Caco-2 (cell line): ENCODE data around the gene JPH3. TPM values are rescaled to one million over a fixed set of nuclear protein-coding genes. Genes with fewer than 3 reads are reported as not detected.

Source experiments
- BruUV-seq: library from RNA; stranded (reverse); fragments of 400-500 nt; replicated peaks from 2 replicates; lab custom pipeline; 2021; lab: Mats Ljungman, UMichigan
- CTCF ChIA-PET: fragments of 300-600 bp; sonication (Branson Sonifier 250); formaldehyde crosslinking; loops from one replicate; lab custom pipeline; 2022; ENCODE audit warnings: antibody characterized with exemption; lab: Charles Lee
- POLR2A ChIA-PET: fragments of 300-600 bp; sonication (Branson Sonifier 250); formaldehyde crosslinking; loops from one replicate; lab custom pipeline; 2022; ENCODE audit warnings: antibody characterized with exemption; lab: Charles Lee
- DNase-seq, 2 experiments: peaks; one replicate each; pipeline versions ENCODE4 v3.0.0 to v3.0.0-alpha.2; 2020 to 2022
- H3K27me3 ChIP-seq: replicated peaks from 2 replicates; pipeline ENCODE4 v1.6.0; 2011; ENCODE audit warnings: low read length; ENCODE audit not compliant: control insufficient read depth, insufficient read depth
- H3K36me3 ChIP-seq: 2 replicates; pipeline ENCODE4 v1.5.1; 2011; ENCODE audit warnings: low read length; ENCODE audit not compliant: control insufficient read depth, insufficient read depth
- H3K4me1 ChIP-seq: fragments of 250-450 bp; sonication (Bioruptor Pico); 2 replicates; pipeline ENCODE4 v1.5.1; 2020; ENCODE audit warnings: mild to moderate bottlenecking
- H3K4me3 ChIP-seq: 2 replicates; pipeline ENCODE4 v1.5.1; 2011; ENCODE audit warnings: low read depth, mild to moderate bottlenecking, control low read depth, low read length
- H3K9me3 ChIP-seq: fragments of 250-450 bp; sonication (Bioruptor Pico); 2 replicates; pipeline ENCODE4 v1.5.1; 2020; ENCODE audit warnings: mild to moderate bottlenecking, moderate library complexity
- H3K27ac Mint-ChIP-seq: one replicate; pipeline ENCODE4 v1.8.0; 2022; ENCODE audit warnings: mixed read lengths; ENCODE audit not compliant: unreplicated experiment
- H3K27me3 Mint-ChIP-seq: one replicate; pipeline ENCODE4 v1.8.0; 2022; ENCODE audit warnings: mixed read lengths; ENCODE audit not compliant: insufficient read depth, unreplicated experiment
- H3K36me3 Mint-ChIP-seq: one replicate; pipeline ENCODE4 v1.8.0; 2022; ENCODE audit warnings: mild to moderate bottlenecking, mixed read lengths; ENCODE audit not compliant: insufficient read depth, unreplicated experiment
- H3K4me1 Mint-ChIP-seq: one replicate; pipeline ENCODE4 v1.8.0; 2022; ENCODE audit warnings: low read depth, mixed read lengths; ENCODE audit not compliant: unreplicated experiment
- H3K4me3 Mint-ChIP-seq: one replicate; pipeline ENCODE4 v1.8.0; 2022; ENCODE audit warnings: mild to moderate bottlenecking, moderate library complexity, mixed read lengths; ENCODE audit not compliant: unreplicated experiment
- H3K9me3 Mint-ChIP-seq: one replicate; pipeline ENCODE4 v1.8.0; 2022; ENCODE audit warnings: mixed read lengths; ENCODE audit not compliant: unreplicated experiment
- intact Hi-C: fragments of 100-400 bp; cut with micrococcal nuclease; formaldehyde crosslinking; loops from one replicate; pipeline ENCODE4 v1.10.0; 2022; ENCODE audit not compliant: unreplicated experiment
- total RNA-seq: library from RNA; stranded (reverse); gene quantifications from 2 replicates; pipeline ENCODE4 v1.2.3, GENCODE V29; 2022
- TF ChIP-seq, protein P1 (sequence below), 2 experiments: fragments of 200-600 bp in 1 of 2; IDR thresholded peaks; 1 replicate in 1 of 2; 2 replicates in 1 of 2; pipeline versions ENCODE4 v1.5.1 to v1.8.0; 2011 to 2022; ENCODE audit warnings: antibody characterized with exemption in 1 of 2, control low read depth in 1 of 2, inconsistent platforms in 1 of 2, low read depth in 1 of 2, low read length in 1 of 2, mild to moderate bottlenecking in 1 of 2, moderate library complexity in 1 of 2; ENCODE audit not compliant: insufficient read depth in 1 of 2, severe bottlenecking in 1 of 2, unreplicated experiment in 1 of 2

JPH3 gene
- total RNA-seq, 1 experiment from 2014 or later, result 4.8 TPM

- no peaks in the 10 kb centered on the region; the same call in 1 of the 2 replicates for H3K27me3 ChIP-seq
- H3K9me3 ChIP-seq, result no peaks in the 10 kb centered on the region
- ChIA-PET POLR2A (no interaction called here), CTCF (interaction anchor here (1.1 to 1.5 kb wide), 3 partner anchors 10 to 56 kb away, joined by 3 to 4 read pairs (median 3); no protein-coding TSS in a partner anchor)
- peaks cover 37% of the 10 kb centered on the region for H3K36me3 Mint-ChIP-seq
- H3K4me3 ChIP-seq, result no peak overlapping the region
- intact Hi-C loops, result no loop called here
- H3K9me3 Mint-ChIP-seq, result no peaks in the 10 kb centered on the region
- no peaks in the 10 kb centered on the region; the same call in 1 of the 2 replicates for H3K36me3 ChIP-seq
- no peaks in the 10 kb centered on the region for H3K4me1 Mint-ChIP-seq
- TF ChIP-seq, protein P1, sequence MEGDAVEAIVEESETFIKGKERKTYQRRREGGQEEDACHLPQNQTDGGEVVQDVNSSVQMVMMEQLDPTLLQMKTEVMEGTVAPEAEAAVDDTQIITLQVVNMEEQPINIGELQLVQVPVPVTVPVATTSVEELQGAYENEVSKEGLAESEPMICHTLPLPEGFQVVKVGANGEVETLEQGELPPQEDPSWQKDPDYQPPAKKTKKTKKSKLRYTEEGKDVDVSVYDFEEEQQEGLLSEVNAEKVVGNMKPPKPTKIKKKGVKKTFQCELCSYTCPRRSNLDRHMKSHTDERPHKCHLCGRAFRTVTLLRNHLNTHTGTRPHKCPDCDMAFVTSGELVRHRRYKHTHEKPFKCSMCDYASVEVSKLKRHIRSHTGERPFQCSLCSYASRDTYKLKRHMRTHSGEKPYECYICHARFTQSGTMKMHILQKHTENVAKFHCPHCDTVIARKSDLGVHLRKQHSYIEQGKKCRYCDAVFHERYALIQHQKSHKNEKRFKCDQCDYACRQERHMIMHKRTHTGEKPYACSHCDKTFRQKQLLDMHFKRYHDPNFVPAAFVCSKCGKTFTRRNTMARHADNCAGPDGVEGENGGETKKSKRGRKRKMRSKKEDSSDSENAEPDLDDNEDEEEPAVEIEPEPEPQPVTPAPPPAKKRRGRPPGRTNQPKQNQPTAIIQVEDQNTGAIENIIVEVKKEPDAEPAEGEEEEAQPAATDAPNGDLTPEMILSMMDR (IDR thresholded peaks at IDR 0.05; ENCODE audit: insufficient read depth in 1 of 2, low read depth in 1 of 2, low read length in 1 of 2, severe bottlenecking in 1 of 2, unreplicated experiment in 1 of 2), result no peak
- BruUV-seq, result no TSS peak
- H3K27me3 Mint-ChIP-seq, result peaks cover 3% of the 10 kb centered on the region
- no peak for DNase-seq
- no peaks in the 10 kb centered on the region for H3K4me1 ChIP-seq
- no peak overlapping the region for H3K4me3 Mint-ChIP-seq
- H3K27ac Mint-ChIP-seq, result no peak overlapping the region
Measured at GRCh38 chr16:87692176-87692575, 89.9 kb downstream of the JPH3 start.

DNA sequence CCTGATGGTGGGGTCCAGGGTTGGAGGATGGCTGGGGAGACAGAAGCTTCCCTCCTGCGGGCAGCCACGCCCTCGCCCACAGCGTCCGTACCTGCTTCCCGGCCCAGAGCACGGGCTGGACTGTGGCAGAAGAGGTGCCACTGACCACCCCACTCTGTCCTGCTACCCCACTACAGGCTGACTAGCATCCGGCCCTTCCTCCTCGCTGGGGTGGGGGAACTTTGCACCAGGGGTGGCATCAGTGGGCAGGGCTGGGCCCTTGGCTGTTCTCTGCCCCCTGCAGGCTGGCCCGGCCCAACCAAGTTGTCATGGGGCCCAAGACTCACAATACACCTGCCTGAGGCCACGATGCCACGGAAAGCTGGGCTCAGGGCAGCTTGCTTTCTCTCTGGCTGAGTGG, 90.4 kb downstream of the JPH3 start:
- Mint-ChIP-seq H3K27ac (no peak overlapping the region), H3K36me3 (peaks cover 37% of the 10 kb centered on the region), H3K27me3 (peaks cover 3% of the 10 kb centered on the region), H3K9me3 (no peaks in the 10 kb centered on the region), H3K4me1 (no peaks in the 10 kb centered on the region), H3K4me3 (no peak overlapping the region)
- ChIA-PET POLR2A (no interaction called here), CTCF (interaction anchor here (1.1 to 1.5 kb wide), 2 partner anchors 10 to 57 kb away, joined by 3 to 4 read pairs; no protein-coding TSS in a partner anchor)
- H3K9me3 ChIP-seq, result no peaks in the 10 kb centered on the region
- H3K27me3 ChIP-seq, result no peaks in the 10 kb centered on the region; the same call in 1 of the 2 replicates
- H3K4me1 ChIP-seq, result no peaks in the 10 kb centered on the region
- no peak overlapping the region for H3K4me3 ChIP-seq
- DNase-seq, result no peak
- TF ChIP-seq, protein P1 (IDR thresholded peaks at IDR 0.05; ENCODE audit: insufficient read depth in 1 of 2, low read depth in 1 of 2, low read length in 1 of 2, severe bottlenecking in 1 of 2, unreplicated experiment in 1 of 2), result no peak
- no TSS peak for BruUV-seq
- intact Hi-C loops, result no loop called here
- H3K36me3 ChIP-seq, result no peaks in the 10 kb centered on the region; the same call in 1 of the 2 replicates

- no peak overlapping the region for H3K4me3 Mint-ChIP-seq
- no peak overlapping the region for H3K27ac Mint-ChIP-seq
- H3K36me3 Mint-ChIP-seq, result peaks cover 37% of the 10 kb centered on the region
- no peak for DNase-seq
- TF ChIP-seq, protein P1 (IDR thresholded peaks at IDR 0.05; ENCODE audit: insufficient read depth in 1 of 2, low read depth in 1 of 2, low read length in 1 of 2, severe bottlenecking in 1 of 2, unreplicated experiment in 1 of 2), result no peak
- Histone ChIP-seq H3K36me3 (no peaks in the 10 kb centered on the region; the same call in 1 of the 2 replicates), H3K4me1 (no peaks in the 10 kb centered on the region), H3K9me3 (no peaks in the 10 kb centered on the region), H3K27me3 (no peaks in the 10 kb centered on the region; the same call in 1 of the 2 replicates), H3K4me3 (no peak overlapping the region)
- H3K9me3 Mint-ChIP-seq, result no peaks in the 10 kb centered on the region
- intact Hi-C loops, result no loop called here
- CTCF ChIA-PET, result no interaction called here
- H3K4me1 Mint-ChIP-seq, result no peaks in the 10 kb centered on the region
- POLR2A ChIA-PET, result no interaction called here
- H3K27me3 Mint-ChIP-seq, result peaks cover 3% of the 10 kb centered on the region
- BruUV-seq, result no TSS peak
Measured at GRCh38 chr16:87693827-87694226, 91.5 kb downstream of the JPH3 start.
